Myocyte (in vitro differentiated cells): ENCODE measurements around the gene DCAF8L1. TPM values are rescaled to one million over a fixed set of nuclear protein-coding genes. Genes with fewer than 3 reads are reported as not detected.
"Not testable (repeated sequence)": the region's sequence is repeated elsewhere in the genome, so short reads cannot be mapped to it uniquely, and the experiment has no call there.

ENCODE experiments used
- DNase-seq: peaks from one replicate; pipeline ENCODE4 v3.0.0-alpha.2; 2012; ENCODE audit warnings: low read depth
- polyA plus RNA-seq: library from polyadenylated mRNA; unstranded; fragments of >200 nt; gene quantifications from one replicate; pipeline ENCODE4 v1.2.1, GENCODE V29; 2012; ENCODE audit warnings: missing spikeins
- total RNA-seq: library from RNA; depleted of rRNA; stranded (reverse); fragments of >200 nt; gene quantifications from 2 replicates; pipeline ENCODE4 v1.2.3, GENCODE V29; 2014

The DCAF8L1 gene
- not detected in 2 replicates for total RNA-seq
- polyA plus RNA-seq = not detected

DNA sequence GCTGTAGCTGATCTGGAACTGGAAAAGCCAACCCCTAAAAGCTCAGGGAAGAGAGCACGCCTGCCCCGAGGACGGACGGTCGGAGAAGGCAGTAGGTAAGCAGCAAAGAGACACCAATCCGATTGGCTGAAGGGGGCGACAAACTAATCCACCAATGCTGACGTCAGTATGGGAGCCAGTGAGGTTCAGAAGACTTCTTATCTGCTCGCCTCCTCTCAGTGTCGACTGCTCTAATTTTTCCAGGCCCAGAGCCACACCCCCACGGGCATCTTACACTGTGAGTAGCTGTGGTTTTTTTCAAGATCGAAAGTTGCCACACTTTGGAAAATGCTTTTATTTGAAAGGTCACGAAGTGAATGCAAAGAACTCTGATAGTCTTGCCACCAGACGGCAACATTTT lies at the start of gene DCAF8L1:
TSS of gene DCAF8L1 (minus strand) at position 101 of the 400 bp plus-strand sequence. CDS start 115 bp downstream, outside the sequence.
- DNase-seq = no peak

DNA sequence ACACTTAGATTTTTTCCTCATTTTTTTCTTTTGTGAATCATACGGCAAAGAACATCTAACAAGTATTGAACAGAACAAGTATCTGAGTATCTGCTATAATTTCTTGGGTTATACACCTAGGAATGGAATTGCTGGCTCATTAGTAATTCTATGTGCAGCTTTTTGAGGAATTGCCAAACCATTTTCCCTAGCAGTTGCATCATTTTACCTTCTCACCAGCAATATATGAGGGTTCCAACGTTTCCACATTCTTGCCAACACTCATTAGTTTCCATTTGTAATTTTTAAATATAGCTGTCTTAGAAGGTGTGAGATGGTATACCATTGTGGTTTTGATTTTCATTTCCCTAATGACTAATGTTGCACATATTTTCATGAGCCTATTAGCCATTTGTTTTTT lies 41.1 kb upstream of the DCAF8L1 start:
- DNase-seq = no peak

DNA sequence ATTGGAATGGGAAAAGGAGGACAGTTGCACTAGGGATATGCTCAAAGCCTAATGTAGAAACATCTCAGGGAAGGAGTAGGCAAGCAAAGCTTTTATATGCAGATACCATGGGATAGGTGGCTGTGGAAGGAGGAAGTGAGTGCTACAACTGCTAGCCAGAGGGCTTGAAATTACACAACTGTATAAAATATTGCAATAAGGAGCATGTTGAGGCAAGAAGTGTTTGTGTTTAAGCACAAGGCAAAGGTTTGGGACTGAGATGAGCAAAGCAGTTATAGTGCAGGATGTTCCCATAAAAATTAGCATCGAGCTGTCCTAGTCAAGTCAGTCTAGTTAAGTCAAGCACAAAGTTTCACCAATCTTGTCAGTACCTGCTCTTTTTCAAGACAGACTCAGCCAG lies 35.6 kb upstream of the DCAF8L1 start:
- DNase-seq = no peak

DNA sequence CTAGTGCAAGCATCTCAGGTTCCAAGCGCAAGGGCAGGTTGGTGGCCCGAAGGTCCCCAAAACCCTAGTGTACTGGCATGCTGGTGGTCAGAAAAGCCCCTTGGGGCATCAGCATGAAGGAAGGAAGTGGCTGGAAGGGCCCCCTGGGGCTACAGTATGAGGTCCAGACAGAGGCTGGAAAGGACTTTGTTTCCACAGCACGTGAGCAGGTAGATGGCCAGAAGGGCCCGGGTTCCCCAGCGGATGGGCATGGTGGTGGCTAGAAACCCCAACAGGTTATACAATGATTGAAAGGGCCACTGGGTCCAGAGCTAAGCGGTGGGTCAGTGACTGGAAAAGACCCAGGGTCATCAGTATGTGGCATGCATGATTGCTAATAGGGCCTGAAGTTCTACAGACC lies 34.7 kb upstream of the DCAF8L1 start:
- no peak for DNase-seq

DNA sequence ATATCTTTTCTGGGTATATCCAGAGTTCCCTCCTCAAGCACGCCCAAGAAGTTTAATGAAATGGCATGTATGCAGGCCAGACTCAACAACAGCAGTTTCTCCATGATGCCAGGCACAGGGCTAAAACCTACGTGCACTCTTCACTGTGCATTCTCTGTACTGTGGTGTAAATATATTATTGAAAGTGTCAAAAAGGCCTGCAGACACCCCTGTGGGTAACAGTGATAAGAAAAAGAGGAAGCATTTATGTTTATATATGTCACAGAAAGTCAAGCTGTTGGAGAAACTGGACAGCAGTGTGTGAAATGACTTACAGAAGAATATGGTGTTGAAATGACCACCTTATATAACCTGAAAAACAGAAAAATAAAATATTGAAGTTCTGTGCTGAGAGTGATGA lies 29.6 kb upstream of the DCAF8L1 start:
- no peak for DNase-seq

DNA sequence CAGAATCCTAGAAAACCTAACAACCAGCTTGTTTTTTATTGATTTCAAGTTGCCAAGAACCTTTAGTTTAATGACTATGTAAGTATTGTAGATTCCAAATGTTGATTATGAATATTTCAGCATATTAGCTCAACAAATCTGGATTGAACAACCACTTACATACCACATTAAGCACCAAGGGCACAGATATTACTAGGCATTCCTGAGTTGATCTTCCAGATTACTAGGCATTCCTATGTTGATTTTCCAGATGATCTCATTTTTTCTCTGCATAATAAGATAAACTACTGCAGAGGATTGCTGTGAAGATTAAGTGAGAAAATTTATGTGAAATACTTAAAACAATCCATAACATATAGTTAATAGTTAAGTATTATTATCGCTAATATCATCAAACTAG lies 17.4 kb upstream of the DCAF8L1 start:
- no peak for DNase-seq

DNA sequence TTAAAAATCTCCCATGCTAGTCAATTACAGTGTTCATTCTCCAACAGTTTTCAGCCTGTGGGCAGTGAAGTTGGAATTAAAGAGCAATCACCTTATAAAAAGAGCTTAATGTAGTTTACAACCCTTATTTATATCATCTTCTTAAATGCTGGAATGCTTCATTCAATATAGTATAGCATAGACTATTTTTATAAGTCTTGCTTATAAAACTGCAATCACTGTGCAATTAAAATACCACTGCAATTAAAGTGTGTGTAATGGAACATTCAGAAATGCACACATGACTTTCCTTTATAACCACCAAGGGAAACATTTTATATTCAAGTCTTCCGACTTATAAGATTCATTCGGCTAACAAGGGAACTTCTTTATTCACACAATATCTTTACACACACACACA lies 16.4 kb upstream of the DCAF8L1 start:
- DNase-seq = no peak

DNA sequence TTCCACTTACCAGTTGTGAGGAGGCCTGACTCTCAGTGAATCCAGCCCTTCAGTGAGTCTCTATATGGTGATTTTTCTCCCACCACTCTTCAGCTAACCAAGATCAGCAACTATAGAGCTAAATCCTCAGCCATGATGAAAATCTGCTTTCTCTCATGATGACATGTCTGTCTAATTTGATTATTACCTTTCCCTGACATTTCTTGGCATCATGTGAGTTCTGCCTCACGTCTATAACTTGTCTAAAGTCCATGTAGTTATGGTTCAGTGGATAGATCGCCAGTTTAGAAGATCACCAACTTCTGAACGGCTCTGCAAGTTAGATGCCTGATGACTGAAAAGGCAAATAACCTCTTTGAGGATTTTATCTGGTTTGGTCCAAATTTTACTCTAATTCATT lies 14.9 kb upstream of the DCAF8L1 start:
- no peak for DNase-seq

DNA sequence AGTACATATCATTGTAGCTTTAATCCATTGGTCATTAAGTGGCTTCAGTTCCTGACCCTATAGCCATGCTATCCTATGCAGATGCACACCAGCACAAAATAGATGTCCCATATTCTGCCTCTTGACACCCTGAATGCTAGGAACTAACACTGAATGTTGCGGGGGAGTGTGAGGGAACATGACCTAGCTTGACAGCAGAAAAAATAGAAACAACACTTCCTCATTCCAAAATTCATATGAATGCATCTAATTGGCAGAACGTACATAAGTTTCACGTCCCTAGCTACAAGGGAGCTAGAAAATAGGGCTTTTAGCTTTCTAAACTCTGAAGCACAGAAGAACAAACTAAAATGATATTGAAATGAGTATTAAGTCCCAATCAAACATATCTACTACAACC lies 14.4 kb upstream of the DCAF8L1 start:
- DNase-seq = no peak

DNA sequence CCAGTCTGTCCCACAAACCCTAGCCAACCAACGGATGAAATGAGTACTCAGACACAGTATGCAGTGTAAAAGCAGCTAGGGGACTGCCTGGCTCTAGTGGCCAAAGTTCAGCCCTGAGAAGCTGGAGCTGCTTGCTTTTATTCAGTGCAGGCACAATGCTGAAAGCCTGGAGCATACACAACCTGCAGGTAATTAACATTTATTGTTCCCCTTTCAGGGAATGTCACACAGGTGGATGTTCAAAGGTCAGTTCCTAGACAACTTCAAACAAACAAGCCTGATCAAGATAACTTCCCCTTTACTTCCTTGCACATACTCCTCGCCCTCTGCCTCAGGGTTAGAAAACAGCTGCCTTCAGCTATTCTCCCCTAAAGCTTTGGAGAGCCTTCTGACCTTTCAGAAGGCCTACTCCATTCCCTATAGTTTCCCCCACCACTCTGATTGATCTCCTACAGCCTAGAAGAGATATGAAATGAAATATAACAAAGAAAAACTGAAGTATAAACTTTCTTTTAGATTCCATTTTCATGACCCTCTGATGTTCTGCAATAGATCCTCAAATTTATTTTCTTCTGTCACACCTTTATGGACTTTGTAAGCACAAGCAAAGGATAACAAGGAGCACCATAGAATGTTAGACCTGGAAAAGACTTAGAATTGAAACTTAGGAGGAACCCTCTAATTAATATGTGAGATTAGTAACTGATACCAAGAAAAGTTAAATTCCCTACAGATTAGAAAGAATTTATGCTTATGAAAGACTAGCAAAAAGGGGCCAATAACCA lies 6.8 kb upstream of the DCAF8L1 start:
- no peak for DNase-seq

DNA sequence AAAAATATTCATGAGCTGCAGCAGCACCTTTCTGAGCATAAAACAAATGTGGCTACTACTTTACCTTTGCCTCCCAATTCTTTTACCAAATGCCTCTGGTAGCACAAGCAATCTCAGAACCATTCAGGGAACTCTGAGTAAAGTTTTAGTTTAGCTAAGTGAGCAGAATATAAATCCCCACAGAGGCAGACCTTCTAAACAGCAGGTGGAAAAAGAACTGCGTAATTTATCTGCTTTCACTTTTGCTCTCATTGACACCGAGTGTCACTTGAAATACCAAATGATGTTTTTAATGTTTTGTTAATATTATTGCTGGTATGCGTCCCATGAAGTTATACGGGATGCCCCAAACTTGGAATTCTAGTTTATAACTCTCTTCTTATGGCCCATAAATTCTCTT lies 4.3 kb downstream of the DCAF8L1 start:
- DNase-seq = not testable (repeated sequence)

DNA sequence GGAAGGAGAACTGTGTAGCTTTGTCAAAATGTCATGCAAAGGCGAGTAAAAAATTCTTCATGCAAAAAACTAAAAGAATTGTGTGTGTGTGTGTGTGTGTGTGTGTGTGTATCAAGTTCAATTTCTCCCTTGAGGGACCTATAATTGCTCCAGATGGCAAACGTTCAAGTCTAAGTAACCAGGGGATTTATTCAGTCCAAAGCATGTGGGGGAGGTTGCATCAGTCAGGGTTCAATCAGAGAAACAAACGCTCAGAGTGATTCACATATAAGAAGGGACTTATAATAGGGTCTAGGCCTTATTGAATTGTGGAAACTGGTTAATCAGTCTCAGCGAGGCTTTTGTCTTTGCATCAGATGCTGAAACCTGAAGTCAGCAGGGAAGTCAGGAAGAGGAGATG lies 5.0 kb downstream of the DCAF8L1 start:
- DNase-seq = no peak

DNA sequence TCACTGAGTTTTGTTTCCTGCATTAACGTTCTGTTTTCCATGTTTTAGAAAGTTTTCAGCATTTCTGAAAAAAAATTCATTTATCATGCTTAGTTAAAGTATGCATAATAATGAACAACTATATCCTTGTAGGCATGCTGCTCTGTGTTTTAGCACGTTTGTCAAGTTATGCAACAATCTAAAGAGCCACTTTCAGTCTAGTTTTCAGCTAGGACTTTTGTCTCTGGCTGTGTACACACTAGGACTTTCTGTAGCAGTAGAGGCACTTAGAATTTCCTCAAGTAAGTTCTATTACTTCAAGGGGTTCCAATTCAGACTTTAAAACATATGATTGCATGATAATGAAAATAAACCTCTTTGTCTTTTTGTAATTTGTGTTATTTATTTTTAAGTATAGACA lies 12.4 kb downstream of the DCAF8L1 start:
- DNase-seq = no peak

DNA sequence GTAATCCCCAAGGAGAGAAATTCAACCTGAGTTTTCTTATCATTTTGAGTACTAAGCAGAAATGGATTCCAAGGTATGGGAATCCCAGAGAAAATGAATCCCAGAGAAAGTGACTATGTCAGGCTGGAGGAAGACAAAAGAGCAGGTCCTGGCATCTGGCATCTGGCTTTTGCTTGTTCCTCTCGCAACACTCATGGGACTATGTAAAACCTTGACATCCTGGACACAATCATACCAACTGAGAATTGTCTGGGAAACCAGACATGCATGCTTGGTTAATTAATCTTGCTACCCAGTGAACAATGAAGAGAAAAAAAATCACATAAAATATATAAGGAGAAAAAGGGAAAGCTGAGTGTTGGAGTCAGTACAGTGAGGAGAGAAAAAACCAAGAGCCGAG lies 12.9 kb downstream of the DCAF8L1 start:
- no peak for DNase-seq

DNA sequence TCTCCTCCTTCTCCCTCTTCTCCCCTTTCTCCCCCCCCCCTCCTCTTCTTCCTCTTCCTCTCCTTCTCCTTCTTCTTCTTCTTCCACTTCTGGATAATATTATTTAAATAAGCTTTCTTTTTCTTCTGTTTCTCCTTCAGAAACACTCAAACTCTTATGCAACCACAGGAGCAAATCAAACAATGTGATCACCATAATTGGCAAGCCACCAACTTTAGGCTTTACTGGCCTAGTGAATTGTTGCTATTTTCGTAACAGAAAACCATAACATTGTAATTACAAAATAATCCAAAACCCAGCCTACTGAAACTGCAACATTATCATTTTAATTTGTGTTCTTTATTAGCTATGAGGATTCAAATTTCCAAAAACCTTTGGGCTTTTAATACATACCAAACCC lies 14.3 kb downstream of the DCAF8L1 start:
- DNase-seq = no peak

DNA sequence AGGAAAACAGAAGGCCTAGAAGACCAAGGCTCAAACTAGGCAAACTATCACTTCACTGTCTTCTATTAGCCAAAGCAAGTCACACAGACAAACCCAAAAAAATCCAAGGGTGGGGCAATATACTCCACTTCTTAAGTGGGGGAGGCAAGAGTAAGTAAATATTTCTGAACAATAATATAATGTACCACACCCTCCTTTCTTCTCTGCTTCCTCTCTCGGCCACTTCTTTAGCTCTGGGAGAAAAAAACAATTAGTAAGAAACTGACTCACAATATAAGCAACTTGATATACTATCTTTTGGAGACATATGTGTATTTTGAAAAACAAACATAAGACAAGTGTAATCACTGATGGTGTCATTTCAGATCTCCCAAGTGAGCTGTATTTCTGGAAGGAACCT lies 14.8 kb downstream of the DCAF8L1 start:
- DNase-seq = no peak

DNA sequence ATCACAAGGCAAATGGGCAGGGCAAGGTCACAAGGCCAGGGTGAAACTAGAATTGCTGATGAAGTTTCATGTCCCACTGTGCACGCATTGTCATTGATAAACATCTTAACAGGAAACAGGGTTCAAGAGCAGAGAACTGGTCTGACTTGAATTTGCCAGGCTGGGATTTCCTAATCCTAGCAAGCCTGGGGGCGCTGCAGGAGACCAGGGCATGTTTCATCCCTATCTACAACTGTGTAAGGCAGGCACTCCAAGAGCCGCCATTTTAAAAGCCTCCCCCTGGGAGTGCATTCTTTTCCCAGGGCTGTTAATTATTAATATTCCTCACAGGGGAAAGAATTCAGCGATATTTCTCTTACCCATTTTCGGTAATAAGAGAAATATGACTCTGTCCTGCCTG lies 15.9 kb downstream of the DCAF8L1 start:
- not testable (repeated sequence) for DNase-seq

DNA sequence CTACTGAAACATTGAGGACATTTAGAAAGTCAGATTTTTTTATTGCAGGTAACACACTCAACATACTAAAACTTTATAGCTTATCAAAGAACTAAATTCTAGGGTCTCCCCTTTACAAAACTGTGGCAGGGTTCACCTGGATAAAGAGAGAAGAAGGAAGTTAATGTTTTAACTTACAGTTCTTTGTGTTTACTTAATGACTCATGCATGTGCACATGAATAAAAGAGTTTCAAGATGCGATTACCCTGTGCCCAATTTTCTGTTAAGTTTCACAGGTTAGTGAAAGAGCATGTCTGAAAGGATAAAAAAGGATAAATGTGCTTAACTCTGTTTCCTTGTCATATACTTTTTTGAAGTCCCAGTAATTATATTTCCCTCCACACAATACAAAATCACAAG lies 16.8 kb downstream of the DCAF8L1 start:
- DNase-seq = no peak

DNA sequence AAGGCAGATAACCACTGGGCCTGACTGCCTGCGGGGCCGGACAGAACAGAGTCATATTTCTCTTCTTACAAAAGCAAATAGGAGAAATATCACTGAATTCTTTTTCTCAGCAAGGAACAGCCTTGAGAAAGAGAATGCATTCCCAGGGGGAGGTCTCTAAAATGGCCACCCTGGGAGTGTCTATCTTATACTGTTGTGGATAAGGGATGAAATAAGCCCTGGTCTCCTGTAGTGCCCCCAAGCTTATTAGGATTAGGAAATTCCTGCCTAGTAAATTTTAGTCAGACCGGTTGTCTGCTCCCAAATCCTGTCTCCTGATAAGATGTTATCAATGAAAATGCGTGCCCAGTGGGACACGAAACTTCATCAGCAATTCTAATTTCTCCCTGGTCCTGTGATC lies 20.8 kb downstream of the DCAF8L1 start:
- DNase-seq = not testable (repeated sequence)

DNA sequence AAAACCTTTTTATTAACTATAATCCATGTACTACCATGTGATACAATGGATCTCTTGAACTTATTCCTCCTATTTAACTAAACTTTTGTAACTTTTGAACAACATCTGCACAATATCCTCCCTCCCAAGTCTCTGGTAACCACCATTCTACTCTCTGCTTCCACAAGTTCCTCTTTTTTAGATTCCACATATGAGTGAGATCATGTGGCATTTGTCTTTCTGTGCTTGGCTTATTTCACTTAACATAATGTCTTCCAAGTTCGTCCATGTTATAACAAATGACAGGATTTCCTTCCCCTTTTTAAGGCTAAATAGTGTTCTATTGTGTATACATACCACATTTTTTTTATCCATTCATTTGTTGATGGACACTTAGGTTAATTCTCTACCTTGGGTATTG lies 28.1 kb downstream of the DCAF8L1 start:
- DNase-seq = no peak

DNA sequence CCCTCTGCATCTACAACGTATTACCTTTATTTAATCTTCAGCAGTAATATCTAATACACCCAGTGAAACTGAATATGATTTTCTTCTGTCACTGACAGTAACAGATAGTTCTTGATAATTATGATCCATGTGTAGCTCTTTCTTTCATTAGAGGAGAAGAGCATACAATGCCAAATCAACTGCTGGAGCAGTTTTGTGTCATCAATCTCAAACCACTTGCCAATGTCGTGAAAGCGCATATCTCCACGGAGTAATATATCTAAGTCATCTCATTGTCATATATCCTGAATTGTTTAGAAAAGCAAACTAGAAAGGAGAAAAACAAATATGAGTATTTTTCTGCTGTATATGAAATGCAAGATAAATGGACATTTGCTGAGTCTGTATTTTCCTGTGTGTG lies 47.9 kb downstream of the DCAF8L1 start:
- no peak for DNase-seq
